MG63 (cell line): Measurements from ENCODE around the gene MRPL12. TPM values are rescaled to one million over a fixed set of nuclear protein-coding genes. Genes with fewer than 3 reads are reported as not detected.
"Not testable (repeated sequence)": the region's sequence is repeated elsewhere in the genome, so short reads cannot be mapped to it uniquely, and the experiment has no call there.

ENCODE experiments used
- DNase-seq: peaks from one replicate; pipeline ENCODE4 v3.0.0-alpha.2; 2020
- H3K27me3 ChIP-seq: fragments of 250-450 bp; sonication (Bioruptor Pico); 2 replicates; pipeline ENCODE4 v1.5.1; 2020; ENCODE audit warnings: mild to moderate bottlenecking, moderate library complexity
- H3K36me3 ChIP-seq: fragments of 250-450 bp; sonication (Bioruptor Pico); 2 replicates; pipeline ENCODE4 v1.5.1; 2020; ENCODE audit warnings: mild to moderate bottlenecking, moderate library complexity
- H3K4me3 ChIP-seq: fragments of 250-450 bp; sonication (Bioruptor Pico); 2 replicates; pipeline ENCODE4 v1.5.1; 2020; ENCODE audit warnings: mild to moderate bottlenecking, moderate library complexity
- H3K9me3 ChIP-seq: fragments of 250-450 bp; sonication (Bioruptor Pico); 2 replicates; pipeline ENCODE4 v1.5.1; 2020; ENCODE audit warnings: mild to moderate bottlenecking, moderate library complexity
- total RNA-seq: library from RNA; depleted of rRNA; stranded (reverse); fragments of >200 nt; shearing (Covaris generic); gene quantifications from 2 replicates; pipeline ENCODE4 v1.2.3, GENCODE V29; 2014; ENCODE audit warnings: low replicate concordance

The MRPL12 gene
- total RNA-seq, 1 experiment from 2014 or later: 225 TPM

GRCh38 chr17:81675515-81676221 is 27.5 kb upstream of the MRPL12 start:
- H3K36me3 ChIP-seq: peaks cover 48% of the 10 kb centered on the region
- H3K9me3 ChIP-seq, DNase-seq, H3K27me3 ChIP-seq, H3K4me3 ChIP-seq: not testable (repeated sequence)

DNA sequence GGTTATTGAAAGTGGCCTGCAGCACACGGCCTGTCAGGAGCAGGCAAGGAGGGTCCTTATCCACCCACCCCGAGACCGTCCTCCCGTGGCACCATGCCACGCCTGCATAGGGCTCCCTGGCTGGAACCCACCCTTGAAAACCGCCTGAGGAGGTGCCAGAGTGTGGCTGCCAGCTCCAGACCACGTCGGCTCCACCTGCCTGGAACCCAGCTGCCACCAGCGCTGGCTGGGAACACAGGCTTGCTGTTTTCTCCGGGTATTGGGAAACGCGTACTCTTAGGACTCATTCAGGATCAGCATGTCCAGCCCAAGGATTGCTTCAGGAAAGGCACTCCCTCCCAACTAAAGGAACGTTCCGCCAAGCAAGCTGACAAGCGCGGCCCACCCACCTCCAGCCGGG is 26.3 kb upstream of the MRPL12 start:
- H3K9me3 ChIP-seq: no peaks in the 10 kb centered on the region
- no peak overlapping the region for H3K4me3 ChIP-seq
- no peaks in the 10 kb centered on the region for H3K27me3 ChIP-seq
- DNase-seq: no peak
- peaks cover 48% of the 10 kb centered on the region for H3K36me3 ChIP-seq

DNA sequence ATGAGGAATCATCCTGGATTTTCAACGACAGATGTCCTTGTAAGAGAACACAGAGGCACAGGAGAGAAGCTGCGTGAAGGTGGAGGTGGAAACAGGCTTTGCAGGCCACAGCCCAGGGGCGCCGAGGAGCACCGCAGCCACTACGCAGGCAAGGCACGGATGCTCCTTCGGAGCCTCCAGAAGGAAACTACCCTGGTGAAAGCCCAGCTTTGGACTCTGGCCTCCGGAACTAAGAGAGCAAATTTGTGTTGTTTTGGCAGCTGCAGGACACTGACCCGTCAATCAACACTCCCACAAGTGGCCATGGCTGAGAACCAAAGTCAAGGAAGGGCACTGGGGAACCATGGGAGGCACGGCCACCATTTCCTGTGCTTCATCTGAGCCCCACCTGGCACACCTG is 23.0 kb upstream of the MRPL12 start:
- H3K36me3 ChIP-seq: peaks cover 34% of the 10 kb centered on the region
- no peak for DNase-seq
- no peaks in the 10 kb centered on the region for H3K9me3 ChIP-seq
- no peaks in the 10 kb centered on the region for H3K27me3 ChIP-seq
- no peak overlapping the region for H3K4me3 ChIP-seq

DNA sequence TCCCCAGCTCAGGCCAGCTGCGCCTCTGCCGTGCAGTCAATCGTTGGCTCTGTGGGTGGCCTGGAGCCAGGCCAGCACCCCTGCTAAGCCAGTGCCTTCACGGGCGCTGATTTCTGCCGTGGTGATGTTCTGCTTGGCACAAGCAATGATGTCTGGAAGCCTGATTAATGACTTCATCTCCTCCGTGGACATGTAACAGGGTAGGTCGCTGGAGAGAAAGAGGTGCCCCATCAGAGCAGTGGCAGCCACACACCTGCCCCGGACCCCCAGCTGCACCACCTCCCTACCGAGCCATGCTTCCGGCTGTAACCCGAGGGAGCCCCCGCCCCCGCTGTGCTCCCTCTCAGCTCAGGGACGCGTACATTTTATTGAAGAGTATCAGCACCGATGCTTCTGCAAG is 21.5 kb upstream of the MRPL12 start:
- Histone ChIP-seq H3K36me3 (peaks cover 46% of the 10 kb centered on the region), H3K27me3 (no peaks in the 10 kb centered on the region), H3K9me3 (no peaks in the 10 kb centered on the region), H3K4me3 (no peak overlapping the region; the same call in 1 of the 2 replicates)
- DNase-seq: peak; percentile 68

- Histone ChIP-seq H3K27me3 (no peaks in the 10 kb centered on the region), H3K36me3 (peaks cover 56% of the 10 kb centered on the region)
- DNase-seq: no peak
These were observed 20.5 kb upstream of the MRPL12 start for GRCh38 chr17:81682565-81683207.

DNA sequence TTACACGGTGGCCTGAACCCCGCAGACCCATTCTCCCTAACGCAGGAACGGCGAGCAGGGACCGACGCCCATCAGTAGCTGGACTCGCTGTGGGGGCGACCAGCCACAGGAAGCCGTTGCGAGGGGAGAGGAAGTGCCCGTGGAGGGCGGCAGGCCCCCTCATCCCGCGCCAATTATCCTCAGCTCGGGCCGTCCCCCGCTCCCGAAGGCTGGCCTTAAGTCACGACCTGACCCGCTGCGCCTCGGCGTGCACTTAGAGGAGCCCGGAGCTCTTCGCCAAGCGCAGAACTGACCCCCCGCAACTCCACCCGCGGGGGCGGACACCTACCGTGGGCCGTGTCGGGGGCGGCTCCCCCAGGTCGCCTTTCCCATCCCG is 20.0 kb upstream of the MRPL12 start:
- peak; percentile 40 for DNase-seq
- H3K27me3 ChIP-seq: no peaks in the 10 kb centered on the region
- H3K36me3 ChIP-seq: peaks cover 61% of the 10 kb centered on the region
- peak overlapping the region; percentile 83 for H3K4me3 ChIP-seq
- H3K9me3 ChIP-seq: no peaks in the 10 kb centered on the region

More at GRCh38 chr17:81682565-81683207, 20.5 kb upstream of the MRPL12 start:
- H3K4me3 ChIP-seq: peak overlapping the region; percentile 83
- no peaks in the 10 kb centered on the region for H3K9me3 ChIP-seq

DNA sequence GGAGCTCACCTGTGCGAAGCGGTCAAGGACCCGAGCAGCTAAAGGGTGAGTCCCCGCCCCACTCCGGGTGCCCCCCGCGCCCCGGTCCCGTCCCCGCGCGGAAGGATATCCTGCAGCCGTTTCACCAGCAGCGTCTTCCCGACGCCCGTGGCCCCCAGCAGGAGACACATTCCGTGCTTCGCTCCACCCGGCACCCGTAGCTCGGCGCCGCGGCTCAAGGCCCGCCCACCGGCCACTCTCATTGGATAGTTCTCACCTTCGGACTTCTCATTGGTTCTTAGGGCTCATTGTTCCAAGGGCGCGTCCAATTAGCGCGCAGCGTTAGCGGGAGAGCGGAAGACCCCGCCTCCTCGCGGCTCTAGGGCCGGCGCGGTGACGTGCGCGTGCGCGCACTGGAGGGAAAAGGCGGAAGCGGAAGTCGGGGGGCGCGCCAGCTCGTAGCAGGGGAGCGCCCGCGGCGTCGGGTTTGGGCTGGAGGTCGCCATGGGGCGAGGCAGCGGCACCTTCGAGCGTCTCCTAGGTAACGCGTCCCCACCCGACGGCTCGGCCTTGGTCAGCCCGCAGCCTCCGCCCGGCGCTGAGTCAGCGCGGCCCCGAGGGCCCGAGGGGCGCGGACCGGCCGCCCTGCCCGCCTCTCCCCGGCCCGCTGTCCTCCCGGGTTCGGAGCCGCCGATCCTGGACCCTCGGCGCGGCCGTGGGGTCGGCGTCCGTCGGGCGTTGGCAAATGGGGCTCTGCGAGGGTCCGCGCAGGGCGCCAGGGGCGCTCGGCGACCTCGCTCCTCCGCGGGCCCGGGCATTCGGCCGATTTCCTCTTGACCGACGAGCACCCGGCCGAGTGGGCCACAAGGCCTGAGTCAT is 19.4 kb upstream of the MRPL12 start, which contains the start of the genes ARL16 and HGS:
ARL16 (minus strand) TSS at position 214 of the 858 bp plus-strand sequence; CDS start at position 170, 44 bp downstream.
HGS (plus strand) TSS at position 428 of the 858 bp plus-strand sequence; CDS start at position 484, 56 bp downstream.
- Histone ChIP-seq H3K27me3 (no peaks in the 10 kb centered on the region), H3K36me3 (peaks cover 67% of the 10 kb centered on the region), H3K4me3 (peak within 1 kb of the TSS; percentile 83), H3K9me3 (no peaks in the 10 kb centered on the region)
- DNase-seq: peak; percentile 98

DNA sequence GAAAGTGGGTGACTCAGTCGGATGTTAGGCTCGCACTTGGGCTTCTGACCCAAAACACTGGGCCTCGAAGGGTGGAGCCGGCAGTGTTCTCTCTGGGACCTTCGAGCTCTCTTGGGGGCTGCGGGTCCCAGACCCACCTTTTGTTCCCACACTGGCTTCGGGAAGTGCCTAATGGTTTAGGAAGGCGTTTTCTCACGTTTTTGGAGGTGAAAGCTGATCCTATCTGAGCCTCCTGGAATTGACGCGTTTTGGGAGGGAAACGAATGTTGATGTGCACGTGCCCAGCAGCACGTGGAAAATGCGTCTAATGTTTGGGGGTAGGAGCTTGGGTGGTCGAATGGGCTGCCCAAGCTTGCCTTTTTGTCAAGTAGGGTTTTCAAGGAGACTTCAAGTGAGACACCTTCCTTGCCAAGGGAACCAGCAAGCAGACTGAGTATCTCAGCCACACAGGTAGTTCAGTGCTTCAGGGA is 18.7 kb upstream of the MRPL12 start:
- no peaks in the 10 kb centered on the region for H3K27me3 ChIP-seq
- H3K36me3 ChIP-seq: peaks cover 71% of the 10 kb centered on the region
- DNase-seq: no peak
- no peaks in the 10 kb centered on the region for H3K9me3 ChIP-seq
- peak overlapping the region; percentile 83 for H3K4me3 ChIP-seq

DNA sequence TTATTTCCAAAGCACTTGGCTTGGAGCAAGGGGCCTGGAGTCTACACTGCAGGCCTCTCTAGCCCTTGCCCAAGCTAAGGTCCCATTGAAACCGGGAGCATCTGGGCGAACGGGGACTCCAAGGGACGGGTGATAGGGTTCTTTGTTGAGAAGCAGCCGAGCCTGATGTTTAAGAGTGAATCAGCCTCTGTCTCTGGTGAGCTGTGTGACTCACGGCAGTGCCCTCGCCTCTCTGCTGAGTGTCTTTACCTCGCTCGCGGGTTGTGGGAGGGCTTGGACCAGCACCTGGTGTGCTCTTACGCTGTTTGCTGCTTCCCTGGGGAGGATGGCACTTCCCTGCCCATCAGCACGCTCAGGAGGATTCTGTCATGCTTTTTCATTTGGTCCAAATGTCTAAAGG is 18.1 kb upstream of the MRPL12 start:
- H3K9me3 ChIP-seq: no peaks in the 10 kb centered on the region
- no peaks in the 10 kb centered on the region for H3K27me3 ChIP-seq
- peaks cover 74% of the 10 kb centered on the region for H3K36me3 ChIP-seq
- H3K4me3 ChIP-seq: peak overlapping the region; percentile 83
- DNase-seq: peak; percentile 76

GRCh38 chr17:81686614-81687013 is 16.6 kb upstream of the MRPL12 start:
- no peak for DNase-seq
- no peaks in the 10 kb centered on the region for H3K27me3 ChIP-seq
- H3K9me3 ChIP-seq: no peaks in the 10 kb centered on the region
- H3K36me3 ChIP-seq: peaks cover 74% of the 10 kb centered on the region
- no peak overlapping the region for H3K4me3 ChIP-seq

GRCh38 chr17:81687770-81688541 is 15.2 kb upstream of the MRPL12 start:
- Histone ChIP-seq H3K4me3 (no peak overlapping the region), H3K27me3 (no peaks in the 10 kb centered on the region), H3K36me3 (peaks cover 80% of the 10 kb centered on the region), H3K9me3 (no peaks in the 10 kb centered on the region)
- no peak for DNase-seq

DNA sequence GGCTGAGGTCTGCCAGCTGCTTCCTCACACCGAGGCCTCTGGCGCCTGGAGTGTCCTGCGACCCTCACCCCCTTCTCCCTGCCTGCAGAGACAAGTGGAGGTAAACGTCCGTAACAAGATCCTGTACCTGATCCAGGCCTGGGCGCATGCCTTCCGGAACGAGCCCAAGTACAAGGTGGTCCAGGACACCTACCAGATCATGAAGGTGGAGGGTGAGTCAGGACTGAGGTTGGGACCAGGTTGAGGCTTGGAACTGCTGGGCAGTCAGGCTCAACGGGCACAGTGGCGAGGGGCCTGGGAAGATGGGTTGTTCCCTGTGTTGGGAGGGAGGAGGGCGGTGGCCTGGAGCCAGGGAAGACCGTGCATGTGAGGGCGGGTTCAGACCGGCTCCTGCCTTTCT is 14.6 kb upstream of the MRPL12 start:
- H3K4me3 ChIP-seq: no peak overlapping the region
- peaks cover 86% of the 10 kb centered on the region for H3K36me3 ChIP-seq
- H3K9me3 ChIP-seq: no peaks in the 10 kb centered on the region
- H3K27me3 ChIP-seq: no peaks in the 10 kb centered on the region
- DNase-seq: no peak

DNA sequence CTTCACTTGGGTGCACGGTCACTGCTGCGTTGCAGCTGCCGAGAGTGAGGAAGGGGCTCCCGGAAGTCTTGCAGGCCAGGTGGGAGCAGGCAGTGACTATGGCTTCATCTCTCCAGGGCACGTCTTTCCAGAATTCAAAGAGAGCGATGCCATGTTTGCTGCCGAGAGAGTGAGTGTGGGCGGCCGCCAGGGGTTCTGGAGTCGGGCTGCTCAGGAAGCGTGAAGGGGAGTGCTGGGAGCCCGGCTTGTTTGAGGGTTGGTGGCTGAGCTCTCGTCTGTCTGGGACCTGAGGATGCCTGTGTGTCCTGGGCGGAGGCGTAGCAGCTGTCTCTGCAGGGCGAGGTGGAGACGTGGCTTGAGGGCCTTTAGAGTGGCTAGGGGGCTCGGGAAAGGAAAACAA is 13.1 kb upstream of the MRPL12 start:
- Histone ChIP-seq H3K9me3 (no peaks in the 10 kb centered on the region), H3K4me3 (no peak overlapping the region), H3K27me3 (no peaks in the 10 kb centered on the region), H3K36me3 (peaks cover 95% of the 10 kb centered on the region)
- DNase-seq: no peak

DNA sequence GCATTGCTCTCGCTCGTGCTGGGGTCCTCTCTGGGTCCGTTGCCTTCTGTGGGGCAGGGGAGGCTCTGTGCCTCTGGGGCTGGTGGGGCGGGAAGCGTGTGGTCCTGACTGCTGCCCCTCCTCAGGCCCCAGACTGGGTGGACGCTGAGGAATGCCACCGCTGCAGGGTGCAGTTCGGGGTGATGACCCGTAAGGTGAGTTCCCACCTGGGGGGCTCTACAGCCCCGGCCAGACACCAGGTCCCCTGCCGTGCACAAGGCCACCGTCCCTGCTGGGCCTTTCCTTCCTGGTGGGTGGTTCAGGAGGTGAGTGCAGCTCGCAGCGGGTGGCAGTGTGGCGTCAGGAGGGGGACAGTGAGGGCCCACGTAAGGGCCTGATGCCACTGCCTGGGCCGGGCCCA is 12.6 kb upstream of the MRPL12 start:
- H3K27me3 ChIP-seq: no peaks in the 10 kb centered on the region
- H3K9me3 ChIP-seq: no peaks in the 10 kb centered on the region
- peaks cover 96% of the 10 kb centered on the region for H3K36me3 ChIP-seq
- no peak overlapping the region for H3K4me3 ChIP-seq
- no peak for DNase-seq

GRCh38 chr17:81691196-81691595 is 12.0 kb upstream of the MRPL12 start:
- Histone ChIP-seq H3K27me3 (no peaks in the 10 kb centered on the region), H3K36me3 (peaks cover 97% of the 10 kb centered on the region), H3K4me3 (no peak overlapping the region), H3K9me3 (no peaks in the 10 kb centered on the region)
- no peak for DNase-seq

DNA sequence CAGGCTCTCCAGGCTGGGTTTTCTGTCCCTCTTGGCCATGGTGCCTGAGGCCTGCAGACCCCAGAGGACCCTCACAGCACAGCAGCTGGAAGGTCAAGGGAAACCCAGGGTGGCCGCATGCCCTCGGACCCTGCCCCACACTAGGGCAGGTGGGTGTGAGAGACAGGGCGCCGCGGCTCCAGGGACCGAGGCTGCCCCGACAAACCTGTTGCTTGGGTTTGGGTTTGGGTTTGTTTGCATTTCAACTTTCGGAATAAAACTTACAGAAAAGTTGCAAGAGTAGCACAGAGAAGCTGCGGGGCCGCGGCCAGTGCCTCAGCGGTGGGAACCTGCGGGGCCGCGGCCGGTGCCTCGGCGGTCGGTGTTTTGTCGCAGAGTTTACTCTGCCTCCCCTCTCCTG is 11.6 kb upstream of the MRPL12 start:
- Histone ChIP-seq H3K9me3 (no peaks in the 10 kb centered on the region), H3K4me3 (no peak overlapping the region), H3K36me3 (peaks cover 97% of the 10 kb centered on the region), H3K27me3 (no peaks in the 10 kb centered on the region)
- DNase-seq: no peak
